NT2/D1 (cell line): ENCODE results near the gene PGS1.

Experiments
- SUZ12 ChIP-seq: IDR thresholded peaks from 2 replicates; pipeline ENCODE4 v1.6.1; 2011; ENCODE audit not compliant: insufficient read length, insufficient read depth; ENCODE audit errors: extremely low read depth
- YY1 ChIP-seq: IDR thresholded peaks from 2 replicates; pipeline ENCODE4 v1.6.1; 2011; ENCODE audit not compliant: insufficient read length, insufficient read depth
- ZNF274 ChIP-seq: IDR thresholded peaks from 2 replicates; pipeline ENCODE4 v1.6.1; 2011; ENCODE audit warnings: mild to moderate bottlenecking, low read depth, low read length

GRCh38 chr17:78376161-78376560, 2.3 kb upstream of the PGS1 start:
- TF ChIP-seq ZNF274: no peak
- no peak for TF ChIP-seq YY1
- no peak for TF ChIP-seq SUZ12
